Dedifferentiated amniotic fluid mesenchymal stem cell (primary cell): ENCODE results near the gene TTC39A.

ENCODE experiments used
- DNase-seq: peaks from one replicate; pipeline ENCODE4 v3.0.0-alpha.2; 2016; ENCODE audit errors: extremely low spot score

The TTC39A gene

GRCh38 chr1:51330331-51331201 is at the start of gene TTC39A:
Gene TTC39A, minus strand, starts transcription at chr1:51330562. Its CDS starts 85 bp downstream, at chr1:51330477.
- DNase-seq: no peak

- DNase-seq: no peak
These were observed 48.5 kb upstream of the TTC39A start for GRCh38 chr1:51378871-51379270.

DNA sequence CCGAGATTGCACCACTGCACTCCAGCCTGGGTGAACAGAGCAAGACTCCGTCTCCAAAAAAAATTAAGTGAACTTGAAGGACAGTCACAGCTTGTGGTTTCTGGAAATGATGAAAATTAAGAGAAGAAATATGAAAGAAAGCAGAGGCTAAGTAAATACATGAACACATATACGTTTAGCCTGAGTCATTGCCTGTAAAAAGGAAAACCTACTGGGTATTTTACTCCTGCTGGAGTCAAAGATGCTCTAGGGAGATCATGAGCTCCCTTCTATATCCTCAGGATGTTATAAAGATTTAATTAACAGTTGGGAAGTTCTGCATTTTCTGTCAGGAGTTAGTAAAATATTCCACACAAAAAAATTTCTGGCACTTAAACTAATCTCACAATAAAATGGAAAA is 43.5 kb upstream of the TTC39A start:
- no peak for DNase-seq

DNA sequence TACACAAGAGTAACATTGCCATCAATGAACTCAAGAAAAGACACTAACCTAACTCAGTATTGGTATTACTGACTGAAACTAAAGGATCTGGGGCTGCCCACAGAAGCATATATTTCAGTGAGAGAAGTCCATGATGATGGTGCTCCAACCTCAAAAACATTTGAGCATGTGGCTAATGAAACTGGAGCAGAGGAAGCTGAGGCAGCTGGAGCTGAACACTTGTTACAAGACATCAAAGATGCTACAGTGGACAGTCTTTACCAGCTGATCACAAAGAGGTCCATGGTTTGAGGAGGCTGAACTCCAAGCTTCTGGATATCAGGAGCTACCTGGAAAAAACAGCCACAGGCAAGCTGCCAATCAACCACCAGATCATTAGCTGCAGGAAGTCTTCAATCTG is 42.2 kb upstream of the TTC39A start:
- no peak for DNase-seq

- DNase-seq: no peak
These were observed 38.8 kb upstream of the TTC39A start for GRCh38 chr1:51369171-51369570.

- no peak for DNase-seq
These were observed 35.4 kb upstream of the TTC39A start for GRCh38 chr1:51365774-51366173.

DNA sequence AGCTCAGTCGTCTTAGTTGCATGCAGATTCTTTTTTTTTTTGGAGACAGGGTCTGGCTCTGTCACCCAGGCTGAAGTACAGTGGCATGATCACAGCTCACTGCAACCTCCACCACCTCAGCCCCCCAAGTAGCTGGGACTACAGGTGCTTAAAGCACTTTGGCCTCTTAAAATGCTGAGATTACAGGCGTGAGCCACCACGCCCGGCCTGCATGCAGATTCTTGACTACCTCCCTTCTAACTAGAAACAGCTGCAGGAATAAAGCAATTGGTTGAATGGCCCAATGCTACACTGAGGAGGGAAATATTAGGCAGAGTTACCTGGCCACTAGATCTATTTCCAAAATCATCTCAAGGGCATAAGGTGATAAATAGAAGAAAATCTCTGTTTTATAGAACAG is 29.5 kb upstream of the TTC39A start:
- DNase-seq: no peak

DNA sequence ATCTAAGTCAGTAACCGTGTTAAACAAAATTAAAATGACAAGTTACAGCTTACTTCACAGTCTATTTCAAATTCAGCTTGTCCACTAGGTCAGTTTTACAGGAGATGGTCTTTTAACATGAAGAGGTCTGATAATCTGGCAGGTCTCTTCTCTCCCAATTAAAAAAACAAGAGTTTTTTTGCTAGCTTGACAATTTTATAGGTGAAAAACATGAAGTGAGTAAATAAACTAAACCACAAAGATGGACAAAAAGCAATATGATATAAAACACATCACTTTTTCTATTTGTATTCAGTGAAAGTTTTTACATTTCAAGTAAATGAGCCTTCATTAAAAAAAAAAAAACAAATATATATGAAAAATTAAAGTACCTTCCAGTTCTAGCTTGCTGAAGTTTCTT is 25.0 kb upstream of the TTC39A start:
- DNase-seq: no peak

- DNase-seq: no peak
These were observed 24.1 kb upstream of the TTC39A start for GRCh38 chr1:51354416-51354815.

- DNase-seq: no peak
These were observed 21.5 kb upstream of the TTC39A start for GRCh38 chr1:51351907-51352306.

DNA sequence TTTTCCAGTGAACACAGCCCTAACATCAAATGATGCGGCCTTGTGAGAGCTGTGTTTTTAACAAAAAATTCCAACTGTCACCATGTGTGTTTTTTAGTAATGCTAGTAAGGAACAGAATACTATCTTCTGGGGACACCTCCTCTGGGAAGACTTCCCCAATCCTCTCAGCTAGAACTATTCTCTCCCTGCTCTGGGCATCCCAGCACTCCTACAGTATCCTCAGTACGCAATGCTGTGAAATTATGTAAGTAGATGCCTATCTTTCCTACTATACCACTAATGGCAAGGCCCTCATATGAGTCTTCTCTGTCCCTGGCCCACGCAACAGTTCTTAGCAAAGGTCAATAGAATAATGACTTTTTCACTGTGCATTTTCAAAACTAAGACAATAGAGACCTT is 19.5 kb upstream of the TTC39A start:
- DNase-seq: no peak

- DNase-seq: no peak
These were observed 17.8 kb upstream of the TTC39A start for GRCh38 chr1:51348147-51348527.

GRCh38 chr1:51347398-51348146 is 17.2 kb upstream of the TTC39A start:
- DNase-seq: no peak

- no peak for DNase-seq
These were observed 16.0 kb upstream of the TTC39A start for GRCh38 chr1:51346086-51346942.

GRCh38 chr1:51345300-51345687 is 14.9 kb upstream of the TTC39A start:
- DNase-seq: no peak

DNA sequence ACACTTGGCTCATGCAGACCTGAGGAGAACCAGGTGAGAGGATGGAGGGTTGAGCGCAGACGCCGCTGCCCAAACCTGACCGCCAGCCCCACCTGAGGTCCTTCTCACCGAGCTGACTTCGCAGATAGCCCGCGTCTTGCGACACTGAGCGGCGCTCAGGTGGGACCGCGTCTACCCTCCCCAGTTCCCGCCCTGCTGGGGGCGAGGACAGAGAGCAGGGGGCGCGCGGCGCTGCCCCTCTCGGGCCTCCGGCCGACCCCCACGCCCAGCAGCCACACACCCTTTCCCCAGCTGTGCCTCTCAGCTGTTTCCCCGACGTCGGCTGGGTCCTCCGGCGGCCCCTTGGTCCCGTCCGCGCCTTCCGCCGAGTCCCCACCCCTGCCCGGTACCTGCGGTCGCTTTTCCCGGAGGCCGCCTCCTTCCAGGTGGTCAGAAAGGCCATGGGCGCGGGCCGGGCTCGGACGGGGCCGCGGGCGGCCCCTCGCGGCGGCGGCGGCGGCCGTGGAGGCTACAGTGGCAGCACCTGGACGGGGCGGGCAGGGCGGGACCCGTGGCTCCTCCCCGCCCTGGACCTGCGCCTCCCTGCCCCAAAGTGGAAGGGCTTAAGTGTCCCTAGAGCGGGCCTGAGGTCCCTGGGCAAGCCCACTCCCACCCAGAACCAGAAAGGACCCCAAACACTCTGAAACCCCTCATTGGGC is 14.4 kb upstream of the TTC39A start:
- no peak for DNase-seq

GRCh38 chr1:51344276-51344601 is 13.9 kb upstream of the TTC39A start:
- DNase-seq: no peak

DNA sequence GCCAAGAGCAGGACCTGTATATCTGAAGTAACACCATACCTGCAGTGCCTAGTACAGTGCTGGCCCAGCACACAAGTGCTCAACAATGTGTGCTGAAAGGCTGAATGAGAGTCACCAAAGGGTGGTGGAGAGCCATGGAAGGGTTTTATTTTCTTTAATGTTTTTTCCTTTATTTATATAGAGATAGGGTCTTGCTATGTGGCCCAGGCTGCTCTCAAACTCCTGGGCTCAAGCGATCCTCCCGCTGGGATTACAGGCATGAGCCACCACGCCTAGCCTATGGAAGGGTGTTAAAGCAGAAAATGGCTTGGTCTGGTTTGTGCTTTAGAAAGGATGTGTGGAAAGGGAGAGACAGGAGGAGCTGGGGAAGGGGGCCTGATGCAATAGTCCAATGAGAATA is 13.3 kb upstream of the TTC39A start:
- DNase-seq: no peak

GRCh38 chr1:51342591-51343206 is 12.3 kb upstream of the TTC39A start:
- no peak for DNase-seq

DNA sequence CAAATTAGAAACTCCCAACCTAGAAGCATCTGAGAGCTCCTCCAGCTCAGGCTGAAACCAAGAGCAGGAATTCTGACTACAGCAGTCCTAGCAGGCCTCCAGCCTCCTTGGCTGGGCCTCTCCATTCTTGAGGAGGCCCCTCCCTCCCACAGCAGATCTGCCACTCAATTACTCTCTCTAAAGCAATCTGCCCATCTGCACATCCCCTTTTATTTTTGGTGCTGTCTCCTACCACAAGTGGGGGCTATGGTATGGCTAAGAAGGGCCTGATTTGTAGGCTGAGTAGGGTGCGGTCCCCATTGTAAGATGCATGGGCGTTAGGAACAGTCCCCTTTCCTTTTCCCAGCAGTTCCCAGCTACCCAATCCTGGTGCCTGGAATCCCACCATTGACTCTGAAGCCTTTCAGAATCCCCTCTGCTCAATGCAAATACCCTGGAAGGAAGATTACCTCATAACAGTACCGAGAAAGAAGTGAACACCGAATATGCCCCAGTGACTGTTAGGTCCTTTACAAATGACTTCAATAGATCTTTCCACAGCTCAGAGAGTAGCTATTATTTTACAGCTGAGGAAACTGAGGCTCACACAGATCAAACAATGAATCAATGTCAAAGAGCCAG is 11.6 kb upstream of the TTC39A start:
- DNase-seq: no peak

DNA sequence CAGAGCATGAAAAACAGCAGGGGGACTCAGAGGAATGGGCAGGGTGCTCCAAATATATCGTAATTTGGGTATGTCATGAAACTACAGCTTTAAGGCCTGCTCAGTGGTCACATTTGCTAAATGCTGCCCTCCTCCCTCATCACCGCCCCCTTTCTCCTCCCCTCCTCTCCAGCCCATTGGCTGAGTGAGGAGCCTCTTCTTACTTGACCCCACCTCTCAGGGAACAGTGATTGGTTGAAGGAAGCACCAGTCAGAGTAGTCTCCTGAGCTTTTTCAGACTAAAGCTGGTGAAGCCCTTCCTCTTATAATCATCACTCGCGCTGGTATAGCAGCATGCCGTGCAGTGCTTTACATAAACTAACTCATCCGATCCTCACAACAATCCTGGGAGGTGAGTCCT is 10.0 kb upstream of the TTC39A start:
- DNase-seq: no peak
